Mononuclear cell (primary cell): ENCODE data around the gene FJX1. TPM values are rescaled to one million over a fixed set of nuclear protein-coding genes. Genes with fewer than 3 reads are reported as not detected.

Source experiments
- H3K27me3 ChIP-seq: 2 replicates; pipeline ENCODE4 v1.6.0; 2011; ENCODE audit warnings: low read length, control low read depth; ENCODE audit not compliant: insufficient read depth
- H3K4me1 ChIP-seq: 2 replicates; pipeline ENCODE4 v1.5.1; 2011; ENCODE audit warnings: mild to moderate bottlenecking, low read length, control low read depth; ENCODE audit not compliant: insufficient read depth
- H3K4me3 ChIP-seq: 2 replicates; pipeline ENCODE4 v1.5.1; 2011; ENCODE audit warnings: mild to moderate bottlenecking, low read length, moderate library complexity
- H3K9me3 ChIP-seq: 2 replicates; pipeline ENCODE4 v1.5.1; 2011; ENCODE audit warnings: low read depth, mild to moderate bottlenecking, control low read depth, low read length
- total RNA-seq: library from RNA; depleted of rRNA; stranded (reverse); fragments of >200 nt; gene quantifications from one replicate; pipeline ENCODE4 v1.2.3, GENCODE V29; 2012

Gene FJX1
- total RNA-seq, 1 donor, result not detected

GRCh38 chr11:35594680-35595079 lies 23.6 kb upstream of the FJX1 start:
- Histone ChIP-seq H3K27me3 (peaks cover 7% of the 10 kb centered on the region), H3K9me3 (no peaks in the 10 kb centered on the region)

GRCh38 chr11:35598254-35599125 lies 19.8 kb upstream of the FJX1 start:
- Histone ChIP-seq H3K4me3 (no peak overlapping the region), H3K27me3 (peaks cover 3% of the 10 kb centered on the region), H3K9me3 (no peaks in the 10 kb centered on the region), H3K4me1 (no peaks in the 10 kb centered on the region)

More at GRCh38 chr11:35594680-35595079, 23.6 kb upstream of the FJX1 start:
- H3K4me1 ChIP-seq, result no peaks in the 10 kb centered on the region
- H3K4me3 ChIP-seq, result no peak overlapping the region

- peaks cover 3% of the 10 kb centered on the region for H3K27me3 ChIP-seq
- H3K9me3 ChIP-seq, result no peaks in the 10 kb centered on the region
- H3K4me3 ChIP-seq, result no peak overlapping the region
These were observed 17.9 kb upstream of the FJX1 start for GRCh38 chr11:35600331-35600838.

GRCh38 chr11:35602160-35602793 lies 16.0 kb upstream of the FJX1 start:
- Histone ChIP-seq H3K9me3 (no peaks in the 10 kb centered on the region), H3K4me3 (no peak overlapping the region), H3K27me3 (peaks cover 3% of the 10 kb centered on the region), H3K4me1 (no peaks in the 10 kb centered on the region)

More at GRCh38 chr11:35600331-35600838, 17.9 kb upstream of the FJX1 start:
- H3K4me1 ChIP-seq, result no peaks in the 10 kb centered on the region

GRCh38 chr11:35602979-35603378 lies 15.3 kb upstream of the FJX1 start:
- Histone ChIP-seq H3K4me1 (no peaks in the 10 kb centered on the region), H3K27me3 (peaks cover 3% of the 10 kb centered on the region), H3K9me3 (no peaks in the 10 kb centered on the region), H3K4me3 (no peak overlapping the region)

GRCh38 chr11:35605706-35606105 lies 12.6 kb upstream of the FJX1 start:
- Histone ChIP-seq H3K4me3 (no peak overlapping the region), H3K9me3 (no peaks in the 10 kb centered on the region), H3K27me3 (peaks cover under 1% of the 10 kb centered on the region), H3K4me1 (no peaks in the 10 kb centered on the region)

- no peak overlapping the region for H3K4me3 ChIP-seq
- H3K4me1 ChIP-seq, result no peaks in the 10 kb centered on the region
- peaks cover 3% of the 10 kb centered on the region for H3K27me3 ChIP-seq
- no peaks in the 10 kb centered on the region for H3K9me3 ChIP-seq
These were observed 12.1 kb upstream of the FJX1 start for GRCh38 chr11:35606206-35606605.

GRCh38 chr11:35608502-35608901 lies 9.8 kb upstream of the FJX1 start:
- H3K4me1 ChIP-seq, result no peaks in the 10 kb centered on the region
- no peaks in the 10 kb centered on the region for H3K9me3 ChIP-seq
- H3K4me3 ChIP-seq, result no peak overlapping the region
- peaks cover 3% of the 10 kb centered on the region for H3K27me3 ChIP-seq

GRCh38 chr11:35609656-35610055 lies 8.6 kb upstream of the FJX1 start:
- Histone ChIP-seq H3K27me3 (peaks cover 10% of the 10 kb centered on the region), H3K9me3 (no peaks in the 10 kb centered on the region), H3K4me1 (no peaks in the 10 kb centered on the region), H3K4me3 (no peak overlapping the region)

GRCh38 chr11:35610631-35611030 lies 7.6 kb upstream of the FJX1 start:
- Histone ChIP-seq H3K27me3 (peaks cover 19% of the 10 kb centered on the region), H3K4me3 (no peak overlapping the region), H3K9me3 (no peaks in the 10 kb centered on the region), H3K4me1 (no peaks in the 10 kb centered on the region)

- no peak overlapping the region for H3K4me3 ChIP-seq
- no peaks in the 10 kb centered on the region for H3K4me1 ChIP-seq
- H3K9me3 ChIP-seq, result no peaks in the 10 kb centered on the region
- peaks cover 26% of the 10 kb centered on the region for H3K27me3 ChIP-seq
These were observed 6.5 kb upstream of the FJX1 start for GRCh38 chr11:35611741-35612140.

GRCh38 chr11:35614939-35615569 lies 3.2 kb upstream of the FJX1 start:
- Histone ChIP-seq H3K4me1 (peaks cover 21% of the 10 kb centered on the region), H3K4me3 (no peak overlapping the region), H3K9me3 (no peaks in the 10 kb centered on the region), H3K27me3 (peaks cover 50% of the 10 kb centered on the region)

- peaks cover 24% of the 10 kb centered on the region for H3K4me1 ChIP-seq
- no peak overlapping the region for H3K4me3 ChIP-seq
- no peaks in the 10 kb centered on the region for H3K9me3 ChIP-seq
- peaks cover 58% of the 10 kb centered on the region for H3K27me3 ChIP-seq
These were observed 2.0 kb upstream of the FJX1 start for GRCh38 chr11:35615921-35616900.

GRCh38 chr11:35617316-35617686 lies 959 bp upstream of the FJX1 start:
- H3K9me3 ChIP-seq, result no peaks in the 10 kb centered on the region
- H3K4me3 ChIP-seq, result no peak overlapping the region
- H3K27me3 ChIP-seq, result peaks cover 69% of the 10 kb centered on the region
- peaks cover 24% of the 10 kb centered on the region for H3K4me1 ChIP-seq
